Activated CD8-positive, alpha-beta memory T cell treated with anti-CD3 and anti-CD28 coated beads, Interleukin-2, amount 10 ng/mL, durations not matched to agents 7 days and 5 days (primary cell): ENCODE data around the gene PIK3R1. TPM values are rescaled to one million over a fixed set of nuclear protein-coding genes. Genes with fewer than 3 reads are reported as not detected.

Experiments
- ATAC-seq: fragments of 150-1000 bp; cut with Tn5 transposase; one replicate; pipeline ENCODE4 v1.10.0; 2021; ENCODE audit warnings: moderate library complexity
- CTCF ChIA-PET: fragments of 350-600 bp; sonication (Branson Sonifier 250); formaldehyde crosslinking; loops from one replicate; lab custom pipeline; 2021; ENCODE audit warnings: antibody characterized with exemption; lab: Charles Lee
- DNase-seq: peaks from one replicate; pipeline ENCODE4 v3.0.0-alpha.2; 2020
- H3K27ac Mint-ChIP-seq: one replicate; pipeline ENCODE4 v1.8.0; 2021; ENCODE audit warnings: mild to moderate bottlenecking, mixed read lengths
- H3K27me3 Mint-ChIP-seq: one replicate; pipeline ENCODE4 v1.8.0; 2021; ENCODE audit warnings: mixed read lengths
- H3K36me3 Mint-ChIP-seq: one replicate; pipeline ENCODE4 v1.8.0; 2021; ENCODE audit warnings: mild to moderate bottlenecking, mixed read lengths
- H3K4me1 Mint-ChIP-seq: one replicate; pipeline ENCODE4 v1.8.0; 2021; ENCODE audit warnings: mixed read lengths
- H3K4me3 Mint-ChIP-seq: one replicate; pipeline ENCODE4 v1.8.0; 2021; ENCODE audit warnings: mild to moderate bottlenecking, moderate library complexity, mixed read lengths
- H3K9me3 Mint-ChIP-seq: one replicate; pipeline ENCODE4 v1.8.0; 2022; ENCODE audit warnings: low read depth, mixed read lengths
- total RNA-seq, 2 experiments: library from RNA; stranded (reverse); gene quantifications; one replicate each; pipeline ENCODE4 v1.2.3, GENCODE V29; 2021

PIK3R1 gene
- 10 to 100 TPM; 78.4 to 84.7 TPM for total RNA-seq

- CTCF ChIA-PET = interaction anchor here (0.9 to 4.1 kb wide), 11 partner anchors 24 to 1372 kb away, joined by 3 to 27 read pairs (median 4); no protein-coding TSS in a partner anchor
- Mint-ChIP-seq H3K36me3 (peaks cover 37% of the 10 kb centered on the region), H3K27me3 (no peaks in the 10 kb centered on the region), H3K4me1 (peaks cover 41% of the 10 kb centered on the region), H3K27ac (peak within 1 kb of the TSS; percentile 92), H3K4me3 (peak within 1 kb of the TSS; percentile 86), H3K9me3 (peaks cover 16% of the 10 kb centered on the region)
- ATAC-seq (peak; percentile 84), DNase-seq (peak; percentile 94)
These were observed at the start of gene PIK3R1 for GRCh38 chr5:68215208-68215897. TSS of gene PIK3R1 (plus strand) at chr5:68215756. CDS start at chr5:68226676, 10,920 bp downstream.

DNA sequence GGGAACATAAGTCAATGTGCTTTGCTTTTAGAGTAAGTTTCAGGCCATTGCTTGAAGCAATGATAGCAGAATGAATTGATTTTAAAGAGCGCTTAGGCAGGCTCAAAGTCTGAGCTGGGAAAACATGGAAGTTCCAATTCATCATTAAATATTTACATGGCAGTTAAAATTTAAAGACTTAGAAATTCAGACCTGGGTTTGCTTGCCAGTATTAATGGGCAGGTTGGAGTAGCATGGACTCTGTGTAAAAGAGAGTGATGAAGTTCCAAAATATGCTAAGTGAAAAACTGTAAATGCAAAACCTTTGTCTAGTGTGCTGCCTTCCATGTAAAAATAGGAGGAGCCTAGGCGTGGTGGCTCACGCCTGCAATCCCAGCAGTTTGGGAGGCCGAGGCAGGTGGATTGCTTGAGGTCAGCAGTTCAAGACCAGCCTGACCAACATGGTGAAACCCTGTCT is 48.3 kb upstream of the PIK3R1 start:
- H3K4me3 Mint-ChIP-seq = no peak overlapping the region
- no peak overlapping the region for H3K27ac Mint-ChIP-seq
- H3K4me1 Mint-ChIP-seq = no peaks in the 10 kb centered on the region
- no peaks in the 10 kb centered on the region for H3K9me3 Mint-ChIP-seq
- DNase-seq (no peak), ATAC-seq (no peak)
- no peaks in the 10 kb centered on the region for H3K36me3 Mint-ChIP-seq
- CTCF ChIA-PET = no interaction called here
- peaks cover 6% of the 10 kb centered on the region for H3K27me3 Mint-ChIP-seq

DNA sequence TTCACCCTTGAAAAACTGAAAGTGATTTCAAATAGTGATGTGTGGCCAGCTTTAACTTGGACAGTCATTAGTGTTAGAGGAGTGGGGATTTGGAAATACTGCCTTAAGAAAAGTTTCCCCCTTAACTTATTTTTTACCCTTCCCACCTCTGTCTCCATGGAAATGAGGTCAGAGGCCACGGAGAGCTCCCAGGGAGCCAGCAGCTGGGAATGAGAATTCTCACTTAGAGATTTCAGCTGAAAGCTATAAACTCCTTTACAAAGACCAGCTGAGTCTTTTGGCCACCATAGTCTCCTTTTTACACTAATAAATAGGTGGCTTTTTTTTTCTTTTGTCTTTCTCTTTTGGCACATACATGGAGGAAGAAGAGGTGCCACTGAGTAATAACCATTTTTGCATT is 45.7 kb upstream of the PIK3R1 start:
- ATAC-seq (no peak), DNase-seq (no peak)
- no peaks in the 10 kb centered on the region for H3K36me3 Mint-ChIP-seq
- no peak overlapping the region for H3K27ac Mint-ChIP-seq
- H3K27me3 Mint-ChIP-seq = peaks cover 6% of the 10 kb centered on the region
- H3K9me3 Mint-ChIP-seq = no peaks in the 10 kb centered on the region
- H3K4me3 Mint-ChIP-seq = no peak overlapping the region
- H3K4me1 Mint-ChIP-seq = no peaks in the 10 kb centered on the region
- CTCF ChIA-PET = no interaction called here

- ATAC-seq (no peak), DNase-seq (no peak)
- CTCF ChIA-PET = no interaction called here
These were observed 44.6 kb upstream of the PIK3R1 start for GRCh38 chr5:68170826-68171558.

GRCh38 chr5:68172314-68172713 is 43.2 kb upstream of the PIK3R1 start:
- H3K9me3 Mint-ChIP-seq = no peaks in the 10 kb centered on the region
- H3K27me3 Mint-ChIP-seq = peaks cover 6% of the 10 kb centered on the region
- DNase-seq = no peak
- no peak for ATAC-seq
- H3K36me3 Mint-ChIP-seq = no peaks in the 10 kb centered on the region
- H3K27ac Mint-ChIP-seq = no peak overlapping the region
- H3K4me3 Mint-ChIP-seq = no peak overlapping the region
- H3K4me1 Mint-ChIP-seq = peaks cover under 1% of the 10 kb centered on the region
- CTCF ChIA-PET = no interaction called here

More at GRCh38 chr5:68170826-68171558, 44.6 kb upstream of the PIK3R1 start:
- no peak overlapping the region for H3K27ac Mint-ChIP-seq
- no peak overlapping the region for H3K4me3 Mint-ChIP-seq
- no peaks in the 10 kb centered on the region for H3K4me1 Mint-ChIP-seq
- no peaks in the 10 kb centered on the region for H3K9me3 Mint-ChIP-seq
- no peaks in the 10 kb centered on the region for H3K36me3 Mint-ChIP-seq
- H3K27me3 Mint-ChIP-seq = peaks cover 6% of the 10 kb centered on the region

DNA sequence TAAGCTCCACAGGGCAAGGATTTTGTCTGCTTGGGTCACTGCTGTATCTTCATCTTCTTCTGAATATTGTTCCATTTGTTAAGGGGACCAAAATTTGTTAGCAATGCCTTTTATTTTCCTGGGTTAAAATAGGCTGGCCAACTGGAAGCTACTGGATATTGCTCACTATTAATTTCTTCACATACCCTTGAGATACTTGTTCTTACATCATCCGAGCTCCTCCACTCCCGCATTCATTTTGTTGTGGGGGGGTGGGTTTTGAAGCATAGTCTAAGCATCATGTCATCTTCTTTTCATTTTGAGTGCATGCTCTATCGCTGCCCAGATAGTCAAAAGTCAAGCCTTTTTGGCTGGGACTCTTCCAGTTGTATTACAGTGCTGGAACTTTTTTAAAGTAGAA is 42.5 kb upstream of the PIK3R1 start:
- no peaks in the 10 kb centered on the region for H3K9me3 Mint-ChIP-seq
- no peaks in the 10 kb centered on the region for H3K36me3 Mint-ChIP-seq
- H3K27me3 Mint-ChIP-seq = peaks cover 6% of the 10 kb centered on the region
- CTCF ChIA-PET = no interaction called here
- no peak overlapping the region for H3K27ac Mint-ChIP-seq
- H3K4me3 Mint-ChIP-seq = no peak overlapping the region
- ATAC-seq (no peak), DNase-seq (no peak)
- H3K4me1 Mint-ChIP-seq = peaks cover 3% of the 10 kb centered on the region

GRCh38 chr5:68176253-68176652 is 39.3 kb upstream of the PIK3R1 start:
- no peak overlapping the region for H3K27ac Mint-ChIP-seq
- no peaks in the 10 kb centered on the region for H3K36me3 Mint-ChIP-seq
- DNase-seq = no peak
- CTCF ChIA-PET = no interaction called here
- H3K4me3 Mint-ChIP-seq = no peak overlapping the region
- H3K9me3 Mint-ChIP-seq = no peaks in the 10 kb centered on the region
- H3K27me3 Mint-ChIP-seq = peaks cover 3% of the 10 kb centered on the region
- H3K4me1 Mint-ChIP-seq = peaks cover 8% of the 10 kb centered on the region
- ATAC-seq = no peak

DNA sequence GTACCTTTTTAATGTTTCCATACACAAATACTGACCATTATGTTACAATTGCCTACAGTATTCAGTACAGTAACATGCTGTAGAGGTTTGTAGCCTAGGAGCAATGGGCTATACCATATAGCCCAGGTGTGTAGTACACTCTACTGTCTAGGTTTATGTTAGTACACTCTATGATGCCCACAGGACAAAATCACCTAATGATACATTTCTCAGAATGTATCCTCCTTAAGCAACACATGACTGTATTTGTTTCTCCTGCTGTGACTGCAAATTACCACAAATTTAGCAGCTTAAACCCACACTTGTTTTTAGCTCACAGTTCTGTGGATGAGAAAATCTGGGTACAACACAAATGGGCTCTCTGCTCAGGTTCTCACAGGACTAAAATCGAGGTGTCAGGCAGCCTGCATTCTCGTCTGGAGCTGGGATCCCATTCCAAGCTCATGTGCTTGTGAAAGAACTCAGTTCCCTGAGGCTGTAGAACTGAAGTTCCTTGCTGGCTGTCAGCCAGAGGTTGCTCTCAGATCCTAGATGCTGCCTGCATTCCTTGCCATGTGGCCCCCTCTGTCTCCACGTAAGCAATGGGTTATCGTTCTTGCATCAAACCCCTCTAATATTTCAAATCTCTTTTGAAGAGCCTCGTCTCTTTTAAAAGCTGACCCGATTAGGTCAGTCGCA is 38.6 kb upstream of the PIK3R1 start:
- ATAC-seq = no peak
- H3K27ac Mint-ChIP-seq = no peak overlapping the region

GRCh38 chr5:68177676-68178075 is 37.9 kb upstream of the PIK3R1 start:
- no peak for DNase-seq

More for the DNA sequence above, 38.6 kb upstream of the PIK3R1 start:
- H3K4me1 Mint-ChIP-seq = peaks cover 8% of the 10 kb centered on the region
- DNase-seq = no peak
- no peaks in the 10 kb centered on the region for H3K27me3 Mint-ChIP-seq
- no peaks in the 10 kb centered on the region for H3K9me3 Mint-ChIP-seq
- H3K36me3 Mint-ChIP-seq = no peaks in the 10 kb centered on the region
- CTCF ChIA-PET = no interaction called here
- H3K4me3 Mint-ChIP-seq = no peak overlapping the region

GRCh38 chr5:68178579-68178978 is 37.0 kb upstream of the PIK3R1 start:
- Mint-ChIP-seq H3K4me3 (no peak overlapping the region), H3K27me3 (no peaks in the 10 kb centered on the region), H3K4me1 (peaks cover 8% of the 10 kb centered on the region), H3K9me3 (no peaks in the 10 kb centered on the region), H3K36me3 (no peaks in the 10 kb centered on the region), H3K27ac (no peak overlapping the region)
- CTCF ChIA-PET = no interaction called here
- DNase-seq = no peak
- peak; percentile 49 for ATAC-seq

More at GRCh38 chr5:68177676-68178075, 37.9 kb upstream of the PIK3R1 start:
- Mint-ChIP-seq H3K27ac (no peak overlapping the region), H3K4me1 (peaks cover 8% of the 10 kb centered on the region), H3K27me3 (no peaks in the 10 kb centered on the region), H3K4me3 (no peak overlapping the region), H3K9me3 (no peaks in the 10 kb centered on the region), H3K36me3 (no peaks in the 10 kb centered on the region)
- CTCF ChIA-PET = no interaction called here
- ATAC-seq = no peak

- no peaks in the 10 kb centered on the region for H3K36me3 Mint-ChIP-seq
- H3K9me3 Mint-ChIP-seq = no peaks in the 10 kb centered on the region
- no peaks in the 10 kb centered on the region for H3K27me3 Mint-ChIP-seq
- no peak overlapping the region for H3K27ac Mint-ChIP-seq
- H3K4me3 Mint-ChIP-seq = no peak overlapping the region
- ATAC-seq (no peak), DNase-seq (no peak)
- H3K4me1 Mint-ChIP-seq = peaks cover 8% of the 10 kb centered on the region
- CTCF ChIA-PET = no interaction called here
These were observed 35.2 kb upstream of the PIK3R1 start for GRCh38 chr5:68180121-68181038.

- no peak overlapping the region for H3K4me3 Mint-ChIP-seq
- no peaks in the 10 kb centered on the region for H3K36me3 Mint-ChIP-seq
- no peak for DNase-seq
- H3K27me3 Mint-ChIP-seq = no peaks in the 10 kb centered on the region
- no peaks in the 10 kb centered on the region for H3K9me3 Mint-ChIP-seq
- CTCF ChIA-PET = no interaction called here
- no peak overlapping the region for H3K27ac Mint-ChIP-seq
- no peak for ATAC-seq
- peaks cover 8% of the 10 kb centered on the region for H3K4me1 Mint-ChIP-seq
These were observed 34.4 kb upstream of the PIK3R1 start for GRCh38 chr5:68181039-68181599.
